ENCODE results near the gene ROBO1.

ROBO1 gene

DNA sequence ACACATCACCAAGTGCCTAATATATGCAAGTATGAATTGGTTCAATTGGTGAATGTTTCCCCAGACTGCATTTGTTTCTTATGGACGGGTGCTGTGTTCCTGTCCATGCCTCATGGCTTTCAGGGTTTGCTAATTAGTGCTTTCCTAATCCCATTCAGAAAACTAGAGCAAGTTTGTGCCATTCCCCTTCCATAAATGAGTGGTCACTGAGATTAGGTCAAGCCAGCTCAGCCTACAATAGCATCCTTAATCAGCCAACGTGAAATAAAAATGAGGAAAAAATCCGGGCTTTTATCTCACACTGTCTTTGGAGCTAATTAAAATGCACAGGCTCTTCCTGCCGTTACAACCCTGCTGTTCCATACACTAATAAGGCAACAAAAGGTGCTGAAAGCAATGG is 788.8 kb downstream of the ROBO1 start:
- H3K4me3 ChIP-seq (ENCODE audit: low read length) = 0 out of 2 replicates have a peak overlapping the region, but pooled peaks have one; percentile 23
- no peaks in the 10 kb centered on the region for H3K36me3 ChIP-seq (ENCODE audit: insufficient read depth, low read depth, low read length)
- H3K27ac ChIP-seq (ENCODE audit: low read length) = peak overlapping the region; percentile 13
- peak overlapping the region; percentile 7; the same call in 1 of the 2 replicates for H3K9ac ChIP-seq (ENCODE audit: low read depth, low read length)
- no peaks in the 10 kb centered on the region for H3K9me3 ChIP-seq (ENCODE audit: insufficient read depth, low read depth, low read length)
- peaks cover 31% of the 10 kb centered on the region for H3K4me1 ChIP-seq (ENCODE audit: insufficient read depth, low read length)
- H3K27me3 ChIP-seq (ENCODE audit: insufficient read depth, low read length) = no peaks in the 10 kb centered on the region

DNA sequence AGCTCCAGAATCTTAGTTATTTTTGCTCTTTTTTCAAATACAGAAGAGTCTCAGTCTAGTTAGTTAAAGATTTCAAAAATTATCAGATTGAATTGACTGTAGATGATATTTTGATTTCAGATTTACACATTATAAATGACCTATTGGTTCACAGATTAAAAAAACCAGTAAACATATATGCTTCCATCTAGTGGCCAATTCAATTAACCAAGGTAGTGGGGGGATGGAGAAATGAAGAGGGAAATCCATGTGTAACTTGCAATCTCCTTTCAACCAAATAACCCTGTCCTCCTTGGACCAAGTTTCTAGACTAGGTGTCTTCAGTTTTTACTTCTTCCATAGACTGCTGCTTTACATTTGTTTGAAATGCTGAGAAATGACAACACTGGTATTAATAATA is 789.8 kb downstream of the ROBO1 start:
- Histone ChIP-seq H3K36me3 (ENCODE audit: insufficient read depth, low read depth, low read length) (no peaks in the 10 kb centered on the region), H3K4me3 (ENCODE audit: low read length) (no peak overlapping the region), H3K4me1 (ENCODE audit: insufficient read depth, low read length) (peaks cover 31% of the 10 kb centered on the region), H3K27me3 (ENCODE audit: insufficient read depth, low read length) (no peaks in the 10 kb centered on the region), H3K27ac (ENCODE audit: low read length) (no peak overlapping the region), H3K9ac (ENCODE audit: low read depth, low read length) (no peak overlapping the region), H3K9me3 (ENCODE audit: insufficient read depth, low read depth, low read length) (no peaks in the 10 kb centered on the region)

DNA sequence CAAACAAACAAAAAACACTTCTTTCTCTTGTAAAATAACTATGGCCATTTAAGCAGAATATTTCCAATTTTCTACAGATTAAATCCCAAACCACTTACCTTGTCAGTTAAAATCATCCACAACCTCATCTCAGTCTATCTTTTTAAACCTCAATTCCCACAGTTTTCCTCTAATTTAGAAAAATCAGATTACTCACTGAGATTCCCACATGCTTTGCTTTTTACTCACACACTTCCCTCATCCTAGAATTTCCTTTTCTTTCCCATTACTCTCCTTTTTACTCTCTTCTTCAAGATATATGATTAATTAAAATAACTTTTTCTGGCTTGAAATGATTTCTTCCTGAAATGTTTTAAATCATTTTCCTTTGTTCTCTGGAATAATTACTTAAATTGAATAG is 790.7 kb downstream of the ROBO1 start:
- no peak overlapping the region for H3K27ac ChIP-seq (ENCODE audit: low read length)
- H3K27me3 ChIP-seq (ENCODE audit: insufficient read depth, low read length) = no peaks in the 10 kb centered on the region
- no peak overlapping the region for H3K4me3 ChIP-seq (ENCODE audit: low read length)
- H3K4me1 ChIP-seq (ENCODE audit: insufficient read depth, low read length) = peaks cover 30% of the 10 kb centered on the region
- no peak overlapping the region for H3K9ac ChIP-seq (ENCODE audit: low read depth, low read length)
- no peaks in the 10 kb centered on the region for H3K9me3 ChIP-seq (ENCODE audit: insufficient read depth, low read depth, low read length)
- H3K36me3 ChIP-seq (ENCODE audit: insufficient read depth, low read depth, low read length) = no peaks in the 10 kb centered on the region

DNA sequence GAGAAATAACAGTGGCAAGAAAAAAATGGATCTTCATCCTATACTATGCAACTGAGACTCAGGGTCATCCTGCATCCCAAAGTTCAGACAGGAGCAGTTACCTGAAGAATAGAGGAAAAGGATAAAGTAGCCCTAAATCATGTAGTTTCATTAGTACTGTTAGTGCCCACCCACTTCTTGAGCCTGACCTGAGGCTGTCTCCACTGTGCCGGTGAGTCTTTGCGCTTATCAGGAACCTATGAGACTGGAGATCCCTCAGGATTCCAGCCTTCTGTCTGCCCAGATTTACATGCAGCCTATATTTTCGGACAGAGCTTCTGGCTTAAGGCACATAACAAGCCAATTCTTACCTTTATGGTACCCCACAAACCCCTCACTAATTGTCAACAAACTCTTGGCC is 791.6 kb downstream of the ROBO1 start:
- Histone ChIP-seq H3K9ac (ENCODE audit: low read depth, low read length) (no peak overlapping the region), H3K4me1 (ENCODE audit: insufficient read depth, low read length) (peaks cover 27% of the 10 kb centered on the region), H3K27ac (ENCODE audit: low read length) (no peak overlapping the region), H3K9me3 (ENCODE audit: insufficient read depth, low read depth, low read length) (no peaks in the 10 kb centered on the region), H3K4me3 (ENCODE audit: low read length) (no peak overlapping the region), H3K27me3 (ENCODE audit: insufficient read depth, low read length) (no peaks in the 10 kb centered on the region), H3K36me3 (ENCODE audit: insufficient read depth, low read depth, low read length) (no peaks in the 10 kb centered on the region)

DNA sequence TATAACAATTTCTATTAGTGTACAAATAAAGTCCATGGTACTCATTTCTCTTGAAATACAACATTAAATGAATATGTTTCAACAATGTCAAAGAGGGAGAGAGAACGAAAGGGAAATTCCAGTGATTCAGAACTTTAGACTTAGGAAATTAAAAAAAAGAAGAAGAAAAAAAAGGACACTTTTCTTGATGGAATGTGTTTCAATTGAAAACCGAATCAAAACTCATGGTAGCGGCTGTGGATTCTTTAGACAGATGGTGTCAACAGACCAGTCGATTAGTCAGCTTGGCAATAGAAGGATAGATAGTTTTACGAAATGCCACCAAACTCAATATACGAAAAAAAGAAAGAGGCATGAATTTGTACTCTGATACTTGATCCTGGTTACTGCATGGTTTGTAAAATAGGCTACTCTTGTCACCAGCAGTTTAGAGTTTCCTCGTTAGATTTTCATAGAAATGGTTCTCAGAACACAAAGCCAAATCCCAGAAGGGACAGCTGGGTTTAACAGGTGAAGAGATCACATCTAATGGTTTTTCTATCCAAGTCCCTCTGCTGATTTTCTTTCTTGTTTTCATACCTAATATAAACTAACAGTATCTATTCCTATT is 793.5 kb downstream of the ROBO1 start:
- Histone ChIP-seq H3K4me3 (ENCODE audit: low read length) (no peak overlapping the region), H3K27me3 (ENCODE audit: insufficient read depth, low read length) (no peaks in the 10 kb centered on the region), H3K4me1 (ENCODE audit: insufficient read depth, low read length) (peaks cover 25% of the 10 kb centered on the region), H3K27ac (ENCODE audit: low read length) (no peak overlapping the region), H3K36me3 (ENCODE audit: insufficient read depth, low read depth, low read length) (no peaks in the 10 kb centered on the region), H3K9ac (ENCODE audit: low read depth, low read length) (no peak overlapping the region), H3K9me3 (ENCODE audit: insufficient read depth, low read depth, low read length) (no peaks in the 10 kb centered on the region)

DNA sequence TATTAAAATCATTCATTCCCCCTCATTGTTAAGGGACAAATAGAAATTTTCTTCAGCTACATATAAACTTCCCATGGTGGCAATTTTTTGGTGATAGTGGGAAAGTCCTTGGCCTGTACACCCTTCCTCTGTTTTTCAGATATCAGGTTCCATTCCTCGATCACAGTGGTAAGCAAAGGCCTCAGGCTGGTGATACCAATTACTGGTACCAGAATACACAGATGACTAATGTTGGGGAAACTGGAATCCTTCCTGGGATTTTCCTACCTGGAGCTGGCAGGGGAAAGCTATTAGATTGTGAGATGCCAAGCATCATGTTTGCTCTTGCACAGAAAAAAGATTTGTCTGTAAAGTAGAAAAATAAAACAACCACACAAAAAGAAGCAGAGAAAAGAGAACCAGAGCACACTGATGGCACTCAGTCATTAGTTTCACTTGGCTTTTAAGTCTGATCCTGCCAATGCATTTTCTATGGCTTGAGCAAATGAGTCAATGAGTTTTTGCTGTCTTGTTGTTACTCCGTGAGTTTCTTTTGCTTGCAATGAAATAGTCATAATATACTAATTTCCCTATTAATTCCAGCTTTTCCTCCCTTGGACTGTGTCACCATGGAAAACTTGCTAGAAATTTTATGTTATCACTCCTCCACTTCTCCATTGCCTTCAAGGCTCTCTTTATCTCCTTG is 795.0 kb downstream of the ROBO1 start:
- Histone ChIP-seq H3K27ac (ENCODE audit: low read length) (no peak overlapping the region), H3K9me3 (ENCODE audit: insufficient read depth, low read depth, low read length) (no peaks in the 10 kb centered on the region), H3K4me3 (ENCODE audit: low read length) (no peak overlapping the region), H3K9ac (ENCODE audit: low read depth, low read length) (no peak overlapping the region), H3K27me3 (ENCODE audit: insufficient read depth, low read length) (no peaks in the 10 kb centered on the region), H3K4me1 (ENCODE audit: insufficient read depth, low read length) (peaks cover 14% of the 10 kb centered on the region; the same call in 1 of the 2 replicates), H3K36me3 (ENCODE audit: insufficient read depth, low read depth, low read length) (no peaks in the 10 kb centered on the region)

DNA sequence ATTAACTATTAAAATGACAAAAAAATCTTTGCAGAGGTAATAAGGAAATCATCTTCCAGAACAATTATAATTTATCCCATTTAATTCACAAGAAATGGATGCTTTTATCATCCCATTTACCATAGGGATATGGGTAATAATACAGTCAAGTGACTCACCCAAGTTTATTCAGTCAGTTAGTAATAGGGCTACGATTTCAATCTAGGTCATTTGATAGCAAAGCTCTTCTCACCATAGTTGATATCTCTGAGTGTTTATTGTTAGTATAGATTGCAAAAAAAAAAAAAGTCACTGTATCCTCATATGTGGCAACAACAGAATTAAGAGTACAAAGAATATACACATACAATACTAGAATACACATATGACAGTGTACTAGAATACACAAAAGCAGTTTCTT is 797.1 kb downstream of the ROBO1 start:
- H3K9ac ChIP-seq (ENCODE audit: low read depth, low read length) = no peak overlapping the region
- no peak overlapping the region for H3K4me3 ChIP-seq (ENCODE audit: low read length)
- peaks cover 9% of the 10 kb centered on the region; the same call in 1 of the 2 replicates for H3K4me1 ChIP-seq (ENCODE audit: insufficient read depth, low read length)
- H3K27me3 ChIP-seq (ENCODE audit: insufficient read depth, low read length) = no peaks in the 10 kb centered on the region
- no peaks in the 10 kb centered on the region for H3K36me3 ChIP-seq (ENCODE audit: insufficient read depth, low read depth, low read length)
- H3K27ac ChIP-seq (ENCODE audit: low read length) = no peak overlapping the region
- no peaks in the 10 kb centered on the region for H3K9me3 ChIP-seq (ENCODE audit: insufficient read depth, low read depth, low read length)

DNA sequence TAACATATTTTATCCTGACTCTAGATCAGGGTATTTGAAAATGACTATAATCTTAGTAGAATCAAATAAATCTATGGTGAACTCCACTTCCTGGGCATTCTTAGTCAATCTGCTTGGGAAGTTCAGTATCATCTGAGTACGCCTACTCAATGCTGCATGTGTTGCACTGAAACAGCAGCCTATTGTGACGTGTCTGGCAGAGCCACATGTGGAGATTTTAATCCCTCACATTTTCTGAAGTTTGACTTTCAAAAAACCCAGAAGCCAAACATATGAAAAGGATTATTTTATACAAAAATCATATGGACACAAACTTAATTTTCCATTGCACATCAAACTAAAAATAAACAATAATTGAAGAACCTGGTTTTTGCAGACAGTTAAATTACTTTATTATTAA is 798.3 kb downstream of the ROBO1 start:
- Histone ChIP-seq H3K4me3 (ENCODE audit: low read length) (no peak overlapping the region), H3K9ac (ENCODE audit: low read depth, low read length) (no peak overlapping the region), H3K27ac (ENCODE audit: low read length) (no peak overlapping the region), H3K27me3 (ENCODE audit: insufficient read depth, low read length) (no peaks in the 10 kb centered on the region), H3K4me1 (ENCODE audit: insufficient read depth, low read length) (peaks cover 6% of the 10 kb centered on the region; the same call in 1 of the 2 replicates), H3K36me3 (ENCODE audit: insufficient read depth, low read depth, low read length) (no peaks in the 10 kb centered on the region), H3K9me3 (ENCODE audit: insufficient read depth, low read depth, low read length) (no peaks in the 10 kb centered on the region)

DNA sequence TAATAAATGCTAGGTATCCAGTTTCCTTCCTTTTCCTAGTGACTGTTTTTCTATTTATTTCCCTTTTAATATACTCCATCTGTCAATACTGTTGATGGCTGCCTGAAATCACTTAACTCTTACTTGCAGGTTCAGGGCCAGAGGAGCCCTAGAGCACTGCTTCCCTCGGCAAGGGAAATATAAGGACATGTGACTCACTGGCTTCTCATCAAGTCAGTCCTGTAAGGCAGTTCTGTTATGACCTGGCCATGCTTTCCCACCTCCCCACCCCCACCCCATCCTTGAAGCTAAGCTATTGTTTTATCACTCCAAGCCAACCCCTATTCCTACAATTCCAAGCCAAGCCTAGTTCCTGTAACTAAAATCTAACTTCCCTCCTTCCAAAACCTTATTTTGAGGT is 800.7 kb downstream of the ROBO1 start:
- no peaks in the 10 kb centered on the region for H3K27me3 ChIP-seq (ENCODE audit: insufficient read depth, low read length)
- no peak overlapping the region for H3K4me3 ChIP-seq (ENCODE audit: low read length)
- no peak overlapping the region for H3K27ac ChIP-seq (ENCODE audit: low read length)
- H3K9me3 ChIP-seq (ENCODE audit: insufficient read depth, low read depth, low read length) = no peaks in the 10 kb centered on the region
- H3K4me1 ChIP-seq (ENCODE audit: insufficient read depth, low read length) = peaks cover 4% of the 10 kb centered on the region; the same call in 1 of the 2 replicates
- H3K36me3 ChIP-seq (ENCODE audit: insufficient read depth, low read depth, low read length) = no peaks in the 10 kb centered on the region
- H3K9ac ChIP-seq (ENCODE audit: low read depth, low read length) = no peak overlapping the region

DNA sequence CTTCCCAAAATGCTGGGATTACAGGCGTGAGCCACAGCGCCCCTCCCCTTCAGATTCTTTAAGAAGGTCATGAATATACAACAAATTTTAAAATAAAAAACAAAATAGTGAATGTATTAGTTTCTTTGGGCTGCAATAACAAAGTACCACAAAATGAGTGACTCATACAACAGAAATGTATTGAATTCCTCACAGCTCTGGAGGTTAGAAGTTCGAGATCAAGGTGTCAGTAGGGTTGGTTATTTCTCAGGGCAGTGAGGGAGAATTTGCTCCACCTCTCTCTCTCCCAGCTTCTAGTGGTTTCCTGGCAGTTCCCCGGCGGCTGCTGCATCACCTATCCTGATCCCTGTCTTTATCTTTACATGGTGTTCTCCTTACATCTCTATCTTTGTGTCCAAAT is 804.0 kb downstream of the ROBO1 start:
- H3K9me3 ChIP-seq (ENCODE audit: insufficient read depth, low read depth, low read length) = no peaks in the 10 kb centered on the region
- H3K9ac ChIP-seq (ENCODE audit: low read depth, low read length) = no peak overlapping the region
- H3K4me1 ChIP-seq (ENCODE audit: insufficient read depth, low read length) = no peaks in the 10 kb centered on the region
- H3K36me3 ChIP-seq (ENCODE audit: insufficient read depth, low read depth, low read length) = no peaks in the 10 kb centered on the region
- H3K27ac ChIP-seq (ENCODE audit: low read length) = no peak overlapping the region
- H3K4me3 ChIP-seq (ENCODE audit: low read length) = no peak overlapping the region
- H3K27me3 ChIP-seq (ENCODE audit: insufficient read depth, low read length) = no peaks in the 10 kb centered on the region

DNA sequence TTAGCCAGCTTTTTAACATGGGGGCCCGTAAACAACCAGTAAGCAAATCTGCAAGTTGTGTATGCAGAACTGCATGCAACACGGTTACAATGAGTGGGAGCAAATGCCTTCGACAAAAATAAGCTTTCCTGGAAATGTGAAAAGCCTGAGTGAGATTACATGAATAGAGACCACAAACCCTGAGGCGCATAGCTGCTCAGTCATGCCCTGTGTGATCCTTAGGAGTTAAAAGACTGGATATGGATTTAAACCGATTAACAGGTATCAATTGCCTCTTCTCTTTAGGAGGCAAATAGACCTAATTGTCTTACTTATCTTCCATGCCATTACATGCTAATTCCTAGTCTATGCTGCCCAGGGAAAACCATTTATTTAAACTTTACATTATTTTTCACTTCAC is 810.3 kb downstream of the ROBO1 start:
- Histone ChIP-seq H3K27me3 (ENCODE audit: insufficient read depth, low read length) (no peaks in the 10 kb centered on the region), H3K9me3 (ENCODE audit: insufficient read depth, low read depth, low read length) (no peaks in the 10 kb centered on the region), H3K27ac (ENCODE audit: low read length) (no peak overlapping the region), H3K9ac (ENCODE audit: low read depth, low read length) (no peak overlapping the region), H3K36me3 (ENCODE audit: insufficient read depth, low read depth, low read length) (no peaks in the 10 kb centered on the region), H3K4me1 (ENCODE audit: insufficient read depth, low read length) (peaks cover 6% of the 10 kb centered on the region), H3K4me3 (ENCODE audit: low read length) (no peak overlapping the region)

DNA sequence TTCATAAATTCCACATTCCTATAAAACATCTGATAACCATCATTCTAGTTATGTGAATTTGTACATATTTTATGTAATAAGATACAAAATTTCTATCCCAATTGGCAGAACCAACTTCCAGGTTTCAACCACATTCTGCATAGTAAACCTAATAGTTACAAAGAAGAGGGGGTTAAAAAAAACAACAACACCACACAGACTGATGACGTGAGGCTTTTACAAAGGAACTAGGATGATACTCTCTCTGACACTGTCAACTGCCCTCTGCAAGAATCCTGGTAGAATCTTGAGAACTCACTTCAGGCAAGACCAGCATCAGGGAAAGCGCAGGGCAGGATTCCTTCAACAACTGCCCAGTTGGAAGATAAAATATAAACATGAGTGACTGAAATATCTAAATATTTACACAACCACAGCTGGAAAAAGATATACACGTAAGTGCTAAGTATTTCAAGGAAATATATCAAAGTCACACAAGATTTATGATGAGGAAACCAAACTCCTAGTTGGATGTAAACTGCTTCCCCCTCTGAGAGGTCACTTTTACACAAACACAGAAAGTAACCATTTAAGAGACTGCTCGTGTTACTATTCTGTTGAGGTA is 816.4 kb downstream of the ROBO1 start:
- Histone ChIP-seq H3K27ac (ENCODE audit: low read length) (no peak overlapping the region), H3K4me1 (ENCODE audit: insufficient read depth, low read length) (no peaks in the 10 kb centered on the region), H3K9ac (ENCODE audit: low read depth, low read length) (no peak overlapping the region), H3K36me3 (ENCODE audit: insufficient read depth, low read depth, low read length) (no peaks in the 10 kb centered on the region), H3K9me3 (ENCODE audit: insufficient read depth, low read depth, low read length) (no peaks in the 10 kb centered on the region), H3K27me3 (ENCODE audit: insufficient read depth, low read length) (no peaks in the 10 kb centered on the region), H3K4me3 (ENCODE audit: low read length) (no peak overlapping the region)
